ENCODE data around the gene PRICKLE1.

Gene PRICKLE1

DNA sequence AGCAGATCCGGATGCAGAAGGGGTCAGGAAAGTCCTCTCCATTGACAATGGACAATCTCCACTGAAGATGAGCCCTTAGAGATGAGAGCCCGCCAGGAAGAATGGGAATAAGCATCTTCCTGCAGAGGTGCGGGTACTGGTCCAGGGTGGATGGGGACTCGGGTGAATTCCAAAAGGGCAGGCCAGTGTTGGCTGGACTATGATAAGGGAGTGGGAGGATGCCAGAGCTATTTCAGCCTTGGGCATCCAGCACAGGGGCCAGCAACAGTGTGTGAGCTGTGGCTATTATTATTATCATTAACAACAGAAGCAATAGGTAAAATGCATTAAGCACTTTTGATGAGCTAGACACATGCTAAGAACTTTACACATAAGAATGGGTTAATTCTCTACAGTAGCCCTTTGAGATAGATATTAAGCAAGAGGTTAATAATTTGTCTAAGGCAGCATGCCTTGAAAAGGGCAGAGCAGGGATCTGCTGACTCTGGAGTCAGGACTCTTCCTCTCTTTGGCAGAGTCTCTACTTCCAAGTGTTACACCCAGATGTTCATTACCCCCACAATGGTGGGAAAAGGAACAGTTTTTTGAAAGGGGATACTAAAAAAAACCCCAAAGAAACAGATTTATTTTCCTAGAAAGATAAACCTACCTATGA lies 55.2 kb downstream of the PRICKLE1 start:
- no peak overlapping the region for H3K4me3 ChIP-seq (replicated peaks; ENCODE audit: low read depth, low read length)
- no peak for DNase-seq (ENCODE audit: extremely low read depth, insufficient read length)
- no peaks in the 10 kb centered on the region for H3K27me3 ChIP-seq (replicated peaks; ENCODE audit: control insufficient read depth, insufficient read depth, low read length)
- no peaks in the 10 kb centered on the region for H3K36me3 ChIP-seq (ENCODE audit: control insufficient read depth, insufficient read depth, low read length)
- TF ChIP-seq, protein P1, sequence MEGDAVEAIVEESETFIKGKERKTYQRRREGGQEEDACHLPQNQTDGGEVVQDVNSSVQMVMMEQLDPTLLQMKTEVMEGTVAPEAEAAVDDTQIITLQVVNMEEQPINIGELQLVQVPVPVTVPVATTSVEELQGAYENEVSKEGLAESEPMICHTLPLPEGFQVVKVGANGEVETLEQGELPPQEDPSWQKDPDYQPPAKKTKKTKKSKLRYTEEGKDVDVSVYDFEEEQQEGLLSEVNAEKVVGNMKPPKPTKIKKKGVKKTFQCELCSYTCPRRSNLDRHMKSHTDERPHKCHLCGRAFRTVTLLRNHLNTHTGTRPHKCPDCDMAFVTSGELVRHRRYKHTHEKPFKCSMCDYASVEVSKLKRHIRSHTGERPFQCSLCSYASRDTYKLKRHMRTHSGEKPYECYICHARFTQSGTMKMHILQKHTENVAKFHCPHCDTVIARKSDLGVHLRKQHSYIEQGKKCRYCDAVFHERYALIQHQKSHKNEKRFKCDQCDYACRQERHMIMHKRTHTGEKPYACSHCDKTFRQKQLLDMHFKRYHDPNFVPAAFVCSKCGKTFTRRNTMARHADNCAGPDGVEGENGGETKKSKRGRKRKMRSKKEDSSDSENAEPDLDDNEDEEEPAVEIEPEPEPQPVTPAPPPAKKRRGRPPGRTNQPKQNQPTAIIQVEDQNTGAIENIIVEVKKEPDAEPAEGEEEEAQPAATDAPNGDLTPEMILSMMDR (IDR thresholded peaks at IDR 0.05; ENCODE audit: insufficient read depth, low read length, poor library complexity, severe bottlenecking) = no peak

- TF ChIP-seq, protein P1 (IDR thresholded peaks at IDR 0.05; ENCODE audit: insufficient read depth, low read length, poor library complexity, severe bottlenecking) = no peak
- Histone ChIP-seq H3K36me3 (ENCODE audit: control insufficient read depth, insufficient read depth, low read length) (no peaks in the 10 kb centered on the region), H3K27me3 (replicated peaks; ENCODE audit: control insufficient read depth, insufficient read depth, low read length) (0 out of 2 replicates have a peak, but pooled peaks cover 1% of the 10 kb centered on the region), H3K4me3 (replicated peaks; ENCODE audit: low read depth, low read length) (no peak overlapping the region)
- DNase-seq (ENCODE audit: extremely low read depth, insufficient read length) = no peak
Measured at GRCh38 chr12:42530284-42530683, 59.3 kb downstream of the PRICKLE1 start.

- DNase-seq (ENCODE audit: extremely low read depth, insufficient read length) = no peak
- TF ChIP-seq, protein P1 (IDR thresholded peaks at IDR 0.05; ENCODE audit: insufficient read depth, low read length, poor library complexity, severe bottlenecking) = no peak
- Histone ChIP-seq H3K27me3 (replicated peaks; ENCODE audit: control insufficient read depth, insufficient read depth, low read length) (0 out of 2 replicates have a peak, but pooled peaks cover 1% of the 10 kb centered on the region), H3K36me3 (ENCODE audit: control insufficient read depth, insufficient read depth, low read length) (no peaks in the 10 kb centered on the region), H3K4me3 (replicated peaks; ENCODE audit: low read depth, low read length) (no peak overlapping the region)
Measured at GRCh38 chr12:42525444-42525843, 64.1 kb downstream of the PRICKLE1 start.

DNA sequence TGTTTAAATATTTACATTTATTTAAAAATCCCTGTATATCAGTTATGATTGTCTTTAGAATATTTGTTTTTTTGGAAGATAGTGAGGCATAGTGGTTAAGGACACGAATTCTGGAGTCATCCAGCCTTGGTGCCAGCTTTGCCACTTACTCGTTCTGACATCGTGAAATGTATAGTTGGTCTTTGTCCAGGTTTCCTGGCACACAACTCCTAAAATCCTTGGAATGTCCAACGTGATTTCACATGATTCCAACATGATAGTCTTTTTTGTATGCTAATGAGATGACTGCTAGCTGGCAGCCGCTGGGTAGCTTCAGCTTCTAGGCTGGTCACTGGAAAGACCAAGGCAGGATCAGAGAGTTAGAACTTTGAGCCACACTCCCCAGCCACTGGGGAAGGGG lies 64.8 kb downstream of the PRICKLE1 start:
- Histone ChIP-seq H3K27me3 (replicated peaks; ENCODE audit: control insufficient read depth, insufficient read depth, low read length) (0 out of 2 replicates have a peak, but pooled peaks cover 1% of the 10 kb centered on the region), H3K36me3 (ENCODE audit: control insufficient read depth, insufficient read depth, low read length) (no peaks in the 10 kb centered on the region), H3K4me3 (replicated peaks; ENCODE audit: low read depth, low read length) (no peak overlapping the region)
- TF ChIP-seq, protein P1 (IDR thresholded peaks at IDR 0.05; ENCODE audit: insufficient read depth, low read length, poor library complexity, severe bottlenecking) = no peak
- no peak for DNase-seq (ENCODE audit: extremely low read depth, insufficient read length)

DNA sequence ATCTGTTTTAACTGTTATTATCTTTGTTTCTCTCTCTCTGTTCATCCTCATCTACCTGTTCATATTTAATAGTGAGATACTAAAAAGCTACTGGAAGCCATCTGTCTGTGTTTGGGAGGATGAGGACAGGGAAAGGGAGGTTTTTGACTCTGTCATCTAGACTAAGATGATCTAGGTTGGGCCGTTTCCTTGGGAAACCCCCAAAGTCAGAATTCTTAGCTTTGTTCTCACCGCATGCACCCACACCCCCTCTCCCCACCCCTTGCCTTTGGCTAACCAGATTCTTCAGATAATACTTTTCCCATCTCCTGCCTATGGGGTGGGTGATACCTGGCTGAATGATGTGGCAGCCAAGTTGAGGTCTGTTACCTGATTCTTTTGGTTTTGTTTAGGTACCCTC lies 73.0 kb downstream of the PRICKLE1 start:
- no peak for DNase-seq (ENCODE audit: extremely low read depth, insufficient read length)
- Histone ChIP-seq H3K27me3 (replicated peaks; ENCODE audit: control insufficient read depth, insufficient read depth, low read length) (no peaks in the 10 kb centered on the region), H3K4me3 (replicated peaks; ENCODE audit: low read depth, low read length) (no peak overlapping the region), H3K36me3 (ENCODE audit: control insufficient read depth, insufficient read depth, low read length) (no peaks in the 10 kb centered on the region)
- TF ChIP-seq, protein P1 (IDR thresholded peaks at IDR 0.05; ENCODE audit: insufficient read depth, low read length, poor library complexity, severe bottlenecking) = no peak

GRCh38 chr12:42511656-42512055 lies 77.9 kb downstream of the PRICKLE1 start:
- no peak overlapping the region for H3K4me3 ChIP-seq (replicated peaks; ENCODE audit: low read depth, low read length)
- TF ChIP-seq, protein P1 (IDR thresholded peaks at IDR 0.05; ENCODE audit: insufficient read depth, low read length, poor library complexity, severe bottlenecking) = no peak
- DNase-seq (ENCODE audit: extremely low read depth, insufficient read length) = no peak
- H3K27me3 ChIP-seq (replicated peaks; ENCODE audit: control insufficient read depth, insufficient read depth, low read length) = no peaks in the 10 kb centered on the region
- no peaks in the 10 kb centered on the region for H3K36me3 ChIP-seq (ENCODE audit: control insufficient read depth, insufficient read depth, low read length)

Data from GM06990 (cell line).